ENCODE data around the gene MRPL17. TPM values are rescaled to one million over a fixed set of nuclear protein-coding genes. Genes with fewer than 3 reads are reported as not detected.

The MRPL17 gene
- total and polyA plus RNA-seq, 10 of the 15 experiments (the other 5 are each of a cell fraction or from before 2014, with no cell fraction given), result 60.3 to 171 (median 94.8) TPM

GRCh38 chr11:6725386-6725896 lies 42.3 kb upstream of the MRPL17 start:
- Histone ChIP-seq H4K20me1 (ENCODE audit: control insufficient read depth, insufficient read depth) (no peaks in the 10 kb centered on the region), H3K4me3 (no peak overlapping the region)
- CTCF ChIA-PET, result interaction anchor here (1.2 to 1.3 kb wide), 3 partner anchors 12 to 29 kb away, joined by 3 to 10 read pairs (median 4); no protein-coding TSS in a partner anchor

GRCh38 chr11:6724013-6724412 lies 40.9 kb upstream of the MRPL17 start:
- intact Hi-C loops (cut with micrococcal nuclease; ENCODE audit: unreplicated experiment), result no loop called here
- 96% methylated on average over 1 of the region's 1 CpG for WGBS (ENCODE audit: insufficient coverage, insufficient replicate concordance, low lambda C conversion rate, missing lambda C conversion rate)
- no peaks in the 10 kb centered on the region for H3K4me1 ChIP-seq (ENCODE audit: control insufficient read depth, insufficient read depth, low read length)
- peaks cover 5% of the 10 kb centered on the region; the same call in 2 of the 3 replicates for H3K9me3 ChIP-seq (replicated peaks; ENCODE audit: control insufficient read depth, insufficient read depth, low read length)
- ChIA-PET SMC1A (ENCODE audit: uncharacterized antibody, unreplicated experiment) (interaction anchor here (1.8 kb wide), 1 partner anchor 22 kb away, joined by 6 read pairs; no protein-coding TSS in a partner anchor), CTCF (interaction anchor here (0.8 to 3.4 kb wide), 4 partner anchors 8 to 31 kb away, joined by 4 to 18 read pairs (median 10); no protein-coding TSS in a partner anchor), RAD21 (ENCODE audit: unreplicated experiment) (no interaction called here), POLR2A (no interaction called here)
- in situ Hi-C loops (cut with MboI), result no loop called here
- H3K79me2 ChIP-seq (ENCODE audit: control insufficient read depth, insufficient read depth, low read length), result peaks cover 6% of the 10 kb centered on the region
- no peak overlapping the region for H3K4me3 ChIP-seq
- no peak overlapping the region for H3K9ac ChIP-seq (ENCODE audit: control insufficient read depth, insufficient read depth, low read length)
- no peaks in the 10 kb centered on the region for H3K27me3 ChIP-seq (replicated peaks in 1 of 2; ENCODE audit: control insufficient read depth in 2 of 2, insufficient read depth in 2 of 2, low read length in 1 of 2)
- DNase-seq (ENCODE audit: low read depth, low spot score), result no peak
- no TSS peak for BruUV-seq (replicated peaks)
- no peak overlapping the region for H3K4me2 ChIP-seq (ENCODE audit: control insufficient read depth, insufficient read depth)
- no peaks in the 10 kb centered on the region for H4K20me1 ChIP-seq (ENCODE audit: control insufficient read depth, insufficient read depth)
- no peak overlapping the region for H3K27ac ChIP-seq (ENCODE audit: control insufficient read depth, insufficient read depth)
- no peak overlapping the region for H2AFZ ChIP-seq (ENCODE audit: control insufficient read depth, low read depth, low read length)
- no peak for ATAC-seq
- peaks cover 2 to 33% of the 10 kb centered on the region in 2 experiments; a peak in 3 of 4 replicates for H3K36me3 ChIP-seq (ENCODE audit: control insufficient read depth in 2 of 2, insufficient read depth in 2 of 2, low read length in 1 of 2)
- FAIRE-seq, result no peak
- TF ChIP-seq RAD21 (IDR thresholded peaks at IDR 0.05; ENCODE audit: insufficient read depth, low read depth, low read length), result no peak
- TF ChIP-seq NKRF (conservative IDR thresholded peaks at IDR 0.05), result no peak
- TF ChIP-seq SKIL (IDR thresholded peaks at IDR 0.05; ENCODE audit: low read depth, poor library complexity, severe bottlenecking), result no peak

More at GRCh38 chr11:6725386-6725896, 42.3 kb upstream of the MRPL17 start:
- ATAC-seq (no peak), DNase-seq (ENCODE audit: low read depth, low spot score) (no peak), FAIRE-seq (no peak)
- H3K27me3 ChIP-seq (replicated peaks in 1 of 2; ENCODE audit: control insufficient read depth in 2 of 2, insufficient read depth in 2 of 2, low read length in 1 of 2), result no peaks in the 10 kb centered on the region
- ChIA-PET SMC1A (ENCODE audit: uncharacterized antibody, unreplicated experiment) (no interaction called here), POLR2A (no interaction called here), RAD21 (ENCODE audit: unreplicated experiment) (no interaction called here)
- H3K36me3 ChIP-seq (ENCODE audit: control insufficient read depth in 2 of 2, insufficient read depth in 2 of 2, low read length in 1 of 2), result peaks cover 2 to 27% of the 10 kb centered on the region in 2 experiments; a peak in 3 of 4 replicates
- H3K9ac ChIP-seq (ENCODE audit: control insufficient read depth, insufficient read depth, low read length), result no peak overlapping the region
- H3K4me2 ChIP-seq (ENCODE audit: control insufficient read depth, insufficient read depth), result no peak overlapping the region
- peaks cover 3% of the 10 kb centered on the region; the same call in 1 of the 3 replicates for H3K9me3 ChIP-seq (replicated peaks; ENCODE audit: control insufficient read depth, insufficient read depth, low read length)
- in situ Hi-C loops (cut with MboI) (no loop called here), intact Hi-C loops (cut with micrococcal nuclease; ENCODE audit: unreplicated experiment) (no loop called here)
- no peak overlapping the region for H3K27ac ChIP-seq (ENCODE audit: control insufficient read depth, insufficient read depth)
- H2AFZ ChIP-seq (ENCODE audit: control insufficient read depth, low read depth, low read length), result no peak overlapping the region
- H3K4me1 ChIP-seq (ENCODE audit: control insufficient read depth, insufficient read depth, low read length), result no peaks in the 10 kb centered on the region
- 97% methylated on average over 2 of the region's 2 CpGs for WGBS (ENCODE audit: insufficient coverage, insufficient replicate concordance, low lambda C conversion rate, missing lambda C conversion rate)
- peaks cover 6% of the 10 kb centered on the region for H3K79me2 ChIP-seq (ENCODE audit: control insufficient read depth, insufficient read depth, low read length)
- no TSS peak for BruUV-seq (replicated peaks)
- TF ChIP-seq GATAD2B (conservative IDR thresholded peaks at IDR 0.05; ENCODE audit: low read depth) (no peak), TBL1XR1 (IDR thresholded peaks at IDR 0.05; ENCODE audit: low read depth, low read length) (no peak), EZH2 (IDR thresholded peaks at IDR 0.05; ENCODE audit: borderline replicate concordance, control insufficient read depth, low read depth, low read length) (no peak), IRF3 (IDR thresholded peaks at IDR 0.05) (no peak), ZNF274 (IDR thresholded peaks at IDR 0.05; ENCODE audit: insufficient read depth, insufficient read length) (no peak)

Measured in GM12878 (cell line).